Measurements from ENCODE around the gene RANBP9.

- TF ChIP-seq EZH2phosphoT487 (IDR thresholded peaks at IDR 0.05), result no peak
- TF ChIP-seq, protein P1, sequence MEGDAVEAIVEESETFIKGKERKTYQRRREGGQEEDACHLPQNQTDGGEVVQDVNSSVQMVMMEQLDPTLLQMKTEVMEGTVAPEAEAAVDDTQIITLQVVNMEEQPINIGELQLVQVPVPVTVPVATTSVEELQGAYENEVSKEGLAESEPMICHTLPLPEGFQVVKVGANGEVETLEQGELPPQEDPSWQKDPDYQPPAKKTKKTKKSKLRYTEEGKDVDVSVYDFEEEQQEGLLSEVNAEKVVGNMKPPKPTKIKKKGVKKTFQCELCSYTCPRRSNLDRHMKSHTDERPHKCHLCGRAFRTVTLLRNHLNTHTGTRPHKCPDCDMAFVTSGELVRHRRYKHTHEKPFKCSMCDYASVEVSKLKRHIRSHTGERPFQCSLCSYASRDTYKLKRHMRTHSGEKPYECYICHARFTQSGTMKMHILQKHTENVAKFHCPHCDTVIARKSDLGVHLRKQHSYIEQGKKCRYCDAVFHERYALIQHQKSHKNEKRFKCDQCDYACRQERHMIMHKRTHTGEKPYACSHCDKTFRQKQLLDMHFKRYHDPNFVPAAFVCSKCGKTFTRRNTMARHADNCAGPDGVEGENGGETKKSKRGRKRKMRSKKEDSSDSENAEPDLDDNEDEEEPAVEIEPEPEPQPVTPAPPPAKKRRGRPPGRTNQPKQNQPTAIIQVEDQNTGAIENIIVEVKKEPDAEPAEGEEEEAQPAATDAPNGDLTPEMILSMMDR (IDR thresholded peaks at IDR 0.05), result no peak
- no peak for TF ChIP-seq EZH2 (IDR thresholded peaks at IDR 0.05)
Observed at GRCh38 chr6:13716225-13716954, 4.8 kb upstream of the RANBP9 start.

All from neural progenitor cell (in vitro differentiated cells).